ENCODE results near the gene TRMT5. TPM values are rescaled to one million over a fixed set of nuclear protein-coding genes. Genes with fewer than 3 reads are reported as not detected.

The TRMT5 gene
- total RNA-seq, 1 experiment from 2014 or later = 17.5 TPM

DNA sequence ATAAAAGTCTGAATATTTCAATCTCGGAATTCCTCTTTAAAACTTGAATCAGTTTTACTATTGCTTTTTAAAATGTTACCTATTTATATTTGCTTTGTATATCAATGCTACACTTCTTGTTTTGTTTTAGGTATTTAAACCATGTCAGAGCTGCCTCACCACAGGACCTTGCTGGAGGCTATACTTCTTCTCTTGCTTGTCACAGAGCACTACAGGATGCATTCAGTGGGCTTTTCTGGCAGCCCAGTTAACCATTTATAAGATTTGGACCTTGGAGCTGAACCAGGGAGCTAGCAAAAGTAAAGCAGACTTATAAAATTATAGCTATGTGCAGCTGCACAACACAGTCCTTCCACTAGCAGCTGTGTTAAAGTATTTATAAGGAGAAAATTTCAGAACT lies 12.8 kb downstream of the TRMT5 start:
- intact Hi-C loops (cut with micrococcal nuclease) = no loop called here
- BruUV-seq (replicated peaks) = no TSS peak
- Mint-ChIP-seq H3K27ac (ENCODE audit: low read depth, unreplicated experiment) (no peak overlapping the region), H3K4me3 (ENCODE audit: unreplicated experiment) (no peak overlapping the region), H3K27me3 (ENCODE audit: insufficient read depth, unreplicated experiment) (no peaks in the 10 kb centered on the region), H3K4me1 (ENCODE audit: insufficient read depth, unreplicated experiment) (no peaks in the 10 kb centered on the region), H3K9me3 (ENCODE audit: unreplicated experiment) (no peaks in the 10 kb centered on the region), H3K36me3 (ENCODE audit: insufficient read depth, unreplicated experiment) (peaks cover 13% of the 10 kb centered on the region)
- no peak for DNase-seq (ENCODE audit: unreplicated experiment)
- POLR2A ChIA-PET = interaction anchor here (0.8 to 2.3 kb wide), 3 partner anchors 9 to 21 kb away, joined by 3 to 19 read pairs (median 3); partner anchors contain the start of genes SLC38A6 and TRMT5
- CTCF ChIA-PET = interaction anchor here (0.7 kb wide), 1 partner anchor 12 kb away, joined by 3 read pairs; no protein-coding TSS in a partner anchor
- TF ChIP-seq, protein P1, sequence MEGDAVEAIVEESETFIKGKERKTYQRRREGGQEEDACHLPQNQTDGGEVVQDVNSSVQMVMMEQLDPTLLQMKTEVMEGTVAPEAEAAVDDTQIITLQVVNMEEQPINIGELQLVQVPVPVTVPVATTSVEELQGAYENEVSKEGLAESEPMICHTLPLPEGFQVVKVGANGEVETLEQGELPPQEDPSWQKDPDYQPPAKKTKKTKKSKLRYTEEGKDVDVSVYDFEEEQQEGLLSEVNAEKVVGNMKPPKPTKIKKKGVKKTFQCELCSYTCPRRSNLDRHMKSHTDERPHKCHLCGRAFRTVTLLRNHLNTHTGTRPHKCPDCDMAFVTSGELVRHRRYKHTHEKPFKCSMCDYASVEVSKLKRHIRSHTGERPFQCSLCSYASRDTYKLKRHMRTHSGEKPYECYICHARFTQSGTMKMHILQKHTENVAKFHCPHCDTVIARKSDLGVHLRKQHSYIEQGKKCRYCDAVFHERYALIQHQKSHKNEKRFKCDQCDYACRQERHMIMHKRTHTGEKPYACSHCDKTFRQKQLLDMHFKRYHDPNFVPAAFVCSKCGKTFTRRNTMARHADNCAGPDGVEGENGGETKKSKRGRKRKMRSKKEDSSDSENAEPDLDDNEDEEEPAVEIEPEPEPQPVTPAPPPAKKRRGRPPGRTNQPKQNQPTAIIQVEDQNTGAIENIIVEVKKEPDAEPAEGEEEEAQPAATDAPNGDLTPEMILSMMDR (IDR thresholded peaks at IDR 0.05; ENCODE audit: unreplicated experiment) = no peak

DNA sequence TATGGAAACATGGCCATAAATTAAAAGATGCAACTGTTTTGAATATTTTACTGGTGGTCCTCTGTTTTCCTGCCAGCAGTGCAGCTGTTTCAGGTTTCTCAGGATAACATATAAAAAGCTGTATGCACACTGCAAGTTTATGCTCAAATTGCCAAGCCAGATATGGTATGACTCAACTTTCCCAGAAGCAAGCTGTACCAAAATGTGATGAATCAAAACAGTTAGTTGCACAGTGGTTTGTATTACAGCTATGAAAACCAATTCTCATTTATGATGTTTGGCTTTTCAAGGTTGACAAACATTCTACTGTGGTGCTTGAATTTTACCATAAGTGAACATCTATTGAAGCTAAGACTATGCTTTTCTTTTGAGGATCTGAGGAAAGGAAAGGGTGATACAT lies 15.5 kb downstream of the TRMT5 start:
- Mint-ChIP-seq H3K27me3 (ENCODE audit: insufficient read depth, unreplicated experiment) (no peaks in the 10 kb centered on the region), H3K9me3 (ENCODE audit: unreplicated experiment) (peaks cover under 1% of the 10 kb centered on the region), H3K36me3 (ENCODE audit: insufficient read depth, unreplicated experiment) (no peaks in the 10 kb centered on the region), H3K4me1 (ENCODE audit: insufficient read depth, unreplicated experiment) (no peaks in the 10 kb centered on the region), H3K27ac (ENCODE audit: low read depth, unreplicated experiment) (no peak overlapping the region), H3K4me3 (ENCODE audit: unreplicated experiment) (no peak overlapping the region)
- TF ChIP-seq, protein P1 (IDR thresholded peaks at IDR 0.05; ENCODE audit: unreplicated experiment) = no peak
- POLR2A ChIA-PET = no interaction called here
- CTCF ChIA-PET = interaction anchor here (0.5 kb wide), 1 partner anchor 221 kb away, joined by 3 read pairs; no protein-coding TSS in a partner anchor
- DNase-seq (ENCODE audit: unreplicated experiment) = peak; percentile 27
- BruUV-seq (replicated peaks) = no TSS peak
- intact Hi-C loops (cut with micrococcal nuclease) = no loop called here

DNA sequence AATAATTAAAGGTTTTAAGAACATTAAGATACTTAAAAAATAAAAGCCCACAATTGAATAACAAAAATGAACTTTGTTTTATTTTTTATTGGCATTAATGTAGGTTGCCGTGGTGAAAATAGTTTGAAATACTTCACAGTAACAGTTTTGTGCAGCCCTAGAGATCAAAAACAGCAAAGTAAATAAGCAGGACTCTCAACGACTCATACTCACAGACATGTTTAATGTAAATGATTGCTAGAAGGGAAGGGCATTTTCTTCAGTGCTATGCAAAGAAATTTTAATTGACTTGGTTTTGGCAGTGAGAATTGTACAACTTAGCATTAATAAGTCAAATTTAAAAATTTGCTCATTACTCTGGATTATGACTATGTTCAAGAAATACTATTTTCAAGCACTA lies 16.0 kb downstream of the TRMT5 start:
- no peak overlapping the region for H3K27ac Mint-ChIP-seq (ENCODE audit: low read depth, unreplicated experiment)
- no TSS peak for BruUV-seq (replicated peaks)

DNA sequence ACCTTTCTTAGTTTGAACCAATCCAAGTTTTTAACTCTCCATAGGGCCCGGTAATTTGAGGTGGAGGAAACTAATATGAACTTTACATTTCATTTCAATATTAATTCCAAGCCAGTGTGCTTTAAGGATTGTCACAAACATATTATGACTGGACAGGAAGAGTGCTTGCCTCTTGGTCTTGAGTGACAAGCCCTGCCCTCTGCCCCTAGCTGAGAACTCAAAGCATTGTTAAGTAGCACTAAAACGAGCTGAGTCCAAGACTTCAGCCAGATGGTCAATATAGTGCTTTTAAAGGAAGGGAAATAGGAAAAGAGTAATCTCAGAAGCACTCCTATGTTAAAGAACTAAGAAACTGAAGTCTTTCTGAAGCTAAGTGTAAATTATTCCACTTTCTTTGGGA lies 17.1 kb downstream of the TRMT5 start:
- Mint-ChIP-seq H3K9me3 (ENCODE audit: unreplicated experiment) (peaks cover 12% of the 10 kb centered on the region), H3K4me3 (ENCODE audit: unreplicated experiment) (no peak overlapping the region), H3K36me3 (ENCODE audit: insufficient read depth, unreplicated experiment) (peaks cover 6% of the 10 kb centered on the region), H3K27me3 (ENCODE audit: insufficient read depth, unreplicated experiment) (no peaks in the 10 kb centered on the region), H3K27ac (ENCODE audit: low read depth, unreplicated experiment) (no peak overlapping the region), H3K4me1 (ENCODE audit: insufficient read depth, unreplicated experiment) (no peaks in the 10 kb centered on the region)
- intact Hi-C loops (cut with micrococcal nuclease) = no loop called here
- DNase-seq (ENCODE audit: unreplicated experiment) = no peak
- TF ChIP-seq, protein P1 (IDR thresholded peaks at IDR 0.05; ENCODE audit: unreplicated experiment) = no peak
- BruUV-seq (replicated peaks) = no TSS peak
- CTCF ChIA-PET = no interaction called here
- POLR2A ChIA-PET = no interaction called here

More for the DNA sequence above, 16.0 kb downstream of the TRMT5 start:
- TF ChIP-seq, protein P1 (IDR thresholded peaks at IDR 0.05; ENCODE audit: unreplicated experiment) = no peak
- intact Hi-C loops (cut with micrococcal nuclease) = no loop called here
- no peaks in the 10 kb centered on the region for H3K27me3 Mint-ChIP-seq (ENCODE audit: insufficient read depth, unreplicated experiment)
- no peaks in the 10 kb centered on the region for H3K4me1 Mint-ChIP-seq (ENCODE audit: insufficient read depth, unreplicated experiment)
- no peak for DNase-seq (ENCODE audit: unreplicated experiment)
- ChIA-PET POLR2A (no interaction called here), CTCF (no interaction called here)
- no peaks in the 10 kb centered on the region for H3K36me3 Mint-ChIP-seq (ENCODE audit: insufficient read depth, unreplicated experiment)
- peaks cover 5% of the 10 kb centered on the region for H3K9me3 Mint-ChIP-seq (ENCODE audit: unreplicated experiment)
- H3K4me3 Mint-ChIP-seq (ENCODE audit: unreplicated experiment) = no peak overlapping the region
